CD4-positive, alpha-beta T cell treated with Interleukin-4 for 1 hour (primary cell): ENCODE data around the gene SH3PXD2B.
"Not testable (repeated sequence)": the region's sequence is repeated elsewhere in the genome, so short reads cannot be mapped to it uniquely, and the experiment has no call there.

Experiments
- DNase-seq, 2 donors: peaks; one replicate each; pipeline ENCODE4 v3.0.0-alpha.2; 2020 to 2022

Gene SH3PXD2B

DNA sequence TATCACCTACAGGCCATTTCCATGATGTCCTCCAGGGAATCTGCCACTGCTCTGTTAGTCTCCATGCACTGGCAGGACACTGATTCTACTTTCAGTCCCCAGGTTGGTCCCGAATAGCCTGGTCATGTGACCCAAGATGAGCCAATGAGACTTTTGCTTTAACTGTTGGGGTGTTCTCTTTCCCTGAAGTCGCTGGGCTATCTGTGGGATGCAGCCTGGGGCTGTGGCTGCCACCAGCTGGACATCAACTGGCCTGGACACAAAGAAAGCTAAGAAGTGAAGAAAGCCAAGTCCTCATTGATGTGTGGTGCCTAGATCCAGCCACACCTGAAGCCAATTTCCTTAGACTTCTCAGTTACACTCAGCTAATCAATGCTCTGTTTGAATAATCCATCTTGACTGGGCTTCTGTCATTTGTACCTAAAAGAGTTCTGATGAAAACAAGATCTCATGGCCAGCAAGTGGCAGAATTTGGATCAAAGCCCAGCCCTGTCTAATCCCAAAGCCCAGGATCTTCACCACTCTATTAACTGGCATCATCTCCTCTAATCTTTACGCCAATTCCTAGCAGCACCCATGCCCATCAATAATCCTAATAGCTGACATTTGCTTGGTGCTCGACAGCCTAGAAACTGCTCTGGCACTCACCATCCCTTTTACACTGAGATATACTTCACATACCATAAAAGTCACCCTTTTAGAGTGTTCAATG, 37.0 kb downstream of the SH3PXD2B start:
- no peak for DNase-seq

GRCh38 chr5:172415362-172416275, 38.7 kb downstream of the SH3PXD2B start:
- no peak for DNase-seq

DNA sequence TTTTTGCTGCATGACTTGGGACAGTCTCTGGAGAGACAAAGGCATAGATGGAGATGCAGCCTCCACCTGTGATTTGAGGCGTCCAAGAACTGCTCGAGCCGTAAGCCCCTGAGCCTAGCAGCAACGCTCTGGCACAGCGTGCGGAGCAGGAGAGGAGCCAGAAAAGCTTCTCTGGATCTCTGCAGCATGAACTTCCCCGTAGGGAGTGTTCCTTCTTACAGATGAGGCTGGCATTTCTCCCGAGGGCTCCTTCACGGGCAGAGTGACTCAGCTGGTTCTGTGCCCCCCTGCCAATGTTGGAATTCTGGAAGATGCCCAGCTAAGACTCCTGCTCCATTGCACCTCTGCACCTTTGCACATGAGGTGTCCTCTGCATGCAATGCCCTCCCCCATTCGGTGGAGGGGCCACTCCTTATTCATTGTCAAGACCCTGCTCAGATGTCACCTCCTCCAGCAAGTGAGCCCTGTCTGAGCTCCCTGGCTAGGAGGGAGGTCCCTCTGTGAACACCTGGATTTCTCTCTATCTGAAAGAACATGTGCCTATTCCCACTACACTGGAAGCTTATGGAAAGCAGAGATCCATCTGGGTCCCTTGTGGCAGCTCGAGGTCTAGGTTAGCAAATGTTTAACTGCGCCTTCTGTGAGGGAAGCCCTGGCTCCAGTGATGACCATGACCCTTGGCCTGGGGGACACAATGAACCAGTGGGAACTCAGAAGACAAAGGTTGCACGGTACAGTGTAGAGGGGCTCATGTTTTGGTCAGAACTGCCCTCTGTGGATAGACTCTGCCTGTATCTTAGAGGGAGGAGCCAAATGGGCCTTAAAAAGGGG, 39.6 kb downstream of the SH3PXD2B start:
- no peak for DNase-seq

DNA sequence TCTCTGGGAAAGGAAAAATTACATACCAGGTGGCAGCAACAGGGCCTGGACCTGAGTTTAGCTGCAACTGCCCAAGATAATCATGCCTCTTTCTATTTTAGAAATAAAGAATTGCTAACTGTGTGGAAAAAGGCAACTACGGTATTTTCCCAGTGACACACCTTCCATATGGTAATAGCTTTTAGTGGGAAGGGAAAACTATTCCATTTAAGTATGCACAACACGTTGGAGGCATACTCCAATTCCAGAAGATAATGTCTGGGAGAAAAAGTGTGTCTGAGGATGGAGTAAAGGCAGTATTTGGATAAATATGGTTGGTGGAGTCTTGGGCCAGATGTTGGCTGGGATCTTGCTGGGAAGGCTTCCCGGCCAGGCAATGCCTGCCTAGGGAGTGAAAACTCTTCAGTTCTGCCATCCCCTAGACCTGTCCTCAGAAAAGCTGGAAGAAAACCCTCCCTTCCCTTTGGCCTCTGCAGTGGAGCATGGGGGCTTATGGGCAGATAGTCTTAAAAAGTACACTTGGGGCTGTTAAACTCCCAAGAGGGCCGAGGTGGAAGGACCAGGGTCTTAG, 40.6 kb downstream of the SH3PXD2B start:
- DNase-seq, result no peak

DNA sequence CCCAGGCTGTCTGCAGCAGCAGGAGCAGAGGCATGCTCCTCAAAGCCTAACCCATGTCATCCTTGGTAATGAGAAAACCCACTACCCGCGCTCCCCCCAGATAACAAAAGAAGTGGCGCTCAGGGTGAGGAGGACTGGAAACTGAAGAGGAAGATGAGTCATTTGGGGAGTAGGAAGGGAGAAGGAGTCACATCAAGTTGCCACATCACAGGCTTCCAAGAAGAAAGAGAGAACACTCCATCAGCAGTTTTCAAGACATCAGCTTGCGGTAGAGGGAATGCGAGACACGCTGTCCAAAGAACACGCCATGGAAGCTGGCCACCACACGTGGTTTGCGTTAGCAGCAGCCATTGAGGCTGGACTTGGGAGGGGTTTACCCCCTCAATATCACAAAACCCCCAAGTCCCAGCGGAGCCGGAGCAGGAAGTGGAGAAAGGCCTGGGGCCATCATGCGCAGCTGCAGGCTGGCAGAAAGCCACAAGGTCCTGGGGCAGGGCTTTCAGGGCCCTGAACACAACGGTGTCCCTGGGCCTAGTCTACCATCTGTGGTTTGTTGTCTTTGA, 41.5 kb downstream of the SH3PXD2B start:
- peak in 1 of 2 donors; percentile 61 for DNase-seq

- peak in 1 of 2 donors; percentile 19 for DNase-seq
Measured at GRCh38 chr5:172411484-172412072, 42.7 kb downstream of the SH3PXD2B start.

DNA sequence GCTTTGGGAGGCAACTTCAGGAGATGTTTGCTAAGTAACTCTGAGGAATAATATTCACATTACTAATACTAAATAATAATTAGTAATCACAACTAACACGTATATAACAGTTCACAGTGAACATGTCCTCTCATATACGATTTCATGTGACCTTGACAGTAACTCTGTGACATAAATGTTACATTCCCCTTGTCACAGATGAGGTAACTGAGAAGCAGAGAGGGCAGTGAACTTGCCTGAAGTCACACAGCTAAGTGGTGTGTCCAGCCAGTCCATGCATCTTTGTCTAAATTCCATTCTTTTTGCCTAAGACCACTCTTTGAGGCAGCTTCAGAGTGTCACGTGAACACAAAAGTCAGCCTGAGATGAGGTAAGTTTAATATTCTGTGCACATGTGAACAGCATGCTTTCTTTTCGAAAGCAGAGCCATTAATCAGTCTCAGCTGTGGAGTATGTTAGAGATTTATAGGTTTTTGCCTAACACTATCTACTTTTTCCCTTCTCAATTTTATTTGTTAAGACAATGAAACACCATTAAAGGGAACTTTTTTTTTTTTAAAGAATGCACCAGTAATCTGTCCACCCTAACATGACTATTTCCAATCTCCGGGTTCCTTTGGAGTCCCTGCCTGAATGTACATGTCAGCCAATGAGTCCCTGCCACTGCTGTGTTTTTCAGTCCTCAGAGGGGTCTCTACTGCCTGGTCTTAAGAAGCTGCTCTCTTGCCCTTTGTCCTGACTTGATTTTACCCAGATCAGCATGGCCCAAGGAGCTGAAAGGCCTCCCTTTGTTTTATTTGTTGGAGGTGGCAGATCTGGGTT, 43.5 kb downstream of the SH3PXD2B start:
- no peak for DNase-seq

DNA sequence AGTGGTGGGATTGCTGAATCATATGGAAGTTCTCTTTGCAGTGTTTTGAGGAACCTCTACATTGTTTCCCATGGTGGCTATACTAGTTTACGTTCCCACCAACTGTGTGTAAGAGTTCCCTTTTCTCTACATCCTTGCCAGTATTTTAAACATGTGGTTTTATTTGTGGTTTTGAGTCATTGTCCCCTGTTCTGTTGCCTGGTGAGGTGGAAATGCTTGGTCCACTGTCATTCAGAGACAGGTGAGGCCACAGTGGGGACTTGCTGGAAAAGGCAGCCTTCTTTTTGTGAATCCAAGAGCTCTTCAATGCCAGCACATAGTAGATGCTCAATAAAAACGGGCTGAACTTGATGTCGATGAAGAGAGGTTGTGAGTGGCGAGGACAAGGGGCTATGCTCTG, 44.2 kb downstream of the SH3PXD2B start:
- peak; percentile 8 to 41 for DNase-seq

DNA sequence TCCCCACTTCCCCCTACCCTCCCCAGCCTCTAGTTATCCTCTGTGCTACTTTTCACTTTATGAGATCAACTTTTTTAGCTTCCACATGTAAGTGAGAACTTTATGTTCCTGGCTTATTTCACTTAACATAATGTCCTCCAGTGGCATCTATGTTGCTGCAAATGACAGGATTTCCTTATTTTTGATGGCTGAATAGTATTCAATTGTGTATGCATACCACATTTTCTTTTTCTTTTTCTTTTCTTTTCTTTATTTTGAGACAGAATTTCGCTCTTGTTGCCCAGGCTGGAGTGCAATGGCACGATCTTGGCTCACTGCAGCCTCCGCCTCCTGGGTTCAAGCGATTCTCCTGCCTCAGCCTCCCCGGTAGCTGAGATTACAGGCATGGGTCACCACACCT, 44.8 kb downstream of the SH3PXD2B start:
- DNase-seq, result not testable (repeated sequence)

GRCh38 chr5:172407822-172408221, 46.5 kb downstream of the SH3PXD2B start:
- no peak for DNase-seq

DNA sequence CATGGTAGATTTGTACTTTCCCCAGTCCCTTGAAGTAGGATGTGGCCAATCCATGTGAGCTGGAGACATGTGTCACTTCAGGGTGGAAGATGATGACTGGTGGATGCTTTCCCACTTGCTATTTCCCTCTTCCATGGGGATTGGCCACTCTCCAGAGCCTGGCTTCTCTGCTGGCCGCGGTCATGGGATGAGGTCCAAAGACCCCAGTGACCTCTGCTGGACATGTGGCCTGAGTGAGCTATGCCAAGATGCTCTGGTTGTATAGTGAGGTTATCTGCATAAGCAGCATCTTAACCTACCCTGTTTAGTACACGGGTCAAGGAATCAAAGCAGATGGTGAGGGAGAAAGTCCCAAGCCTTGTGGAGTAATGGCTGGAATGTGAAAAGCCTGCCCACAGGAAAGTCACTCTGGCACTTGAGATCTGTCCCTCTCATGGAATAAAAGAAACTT, 47.1 kb downstream of the SH3PXD2B start:
- no peak for DNase-seq

DNA sequence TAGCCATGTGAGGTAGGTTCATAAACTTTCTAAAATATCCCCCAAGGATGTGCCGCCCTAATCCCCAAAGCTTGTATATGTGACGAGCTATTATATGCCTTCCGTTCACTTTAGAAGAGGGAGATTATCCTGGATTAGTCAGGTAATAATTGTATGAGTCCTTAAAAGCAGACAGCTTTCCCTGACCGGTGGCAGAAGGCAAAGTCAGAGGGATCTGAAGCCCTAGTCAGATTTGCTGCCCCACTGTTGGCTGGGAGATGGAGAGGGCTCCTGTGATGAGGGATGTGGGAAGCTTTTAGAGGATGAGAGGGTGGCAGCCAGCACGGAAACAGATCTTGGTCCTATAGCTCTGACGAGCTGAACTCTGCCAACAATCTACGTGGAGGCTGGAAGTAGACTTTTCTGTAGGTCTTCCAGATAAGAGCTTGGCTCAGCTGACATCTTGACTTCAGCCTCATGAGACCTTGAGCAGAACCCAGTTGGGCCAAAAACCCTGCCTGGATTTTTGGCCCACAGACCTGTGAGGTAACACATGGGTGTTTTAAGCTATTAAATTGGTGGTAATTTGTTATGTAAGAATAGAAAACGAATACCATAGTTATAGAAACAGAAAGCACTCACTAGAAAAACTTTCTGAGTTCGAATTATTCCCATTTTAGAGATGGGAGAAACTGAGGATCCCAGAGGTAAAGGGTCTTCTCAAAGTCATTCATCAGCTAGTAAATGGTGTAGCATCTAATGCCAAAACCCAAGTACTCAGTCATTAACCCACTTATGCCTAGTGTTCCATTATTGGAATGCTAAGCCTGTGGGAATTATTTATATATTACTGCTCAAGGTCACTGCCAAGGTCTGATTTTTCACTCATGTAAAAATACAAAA, 48.9 kb downstream of the SH3PXD2B start:
- DNase-seq, result no peak

DNA sequence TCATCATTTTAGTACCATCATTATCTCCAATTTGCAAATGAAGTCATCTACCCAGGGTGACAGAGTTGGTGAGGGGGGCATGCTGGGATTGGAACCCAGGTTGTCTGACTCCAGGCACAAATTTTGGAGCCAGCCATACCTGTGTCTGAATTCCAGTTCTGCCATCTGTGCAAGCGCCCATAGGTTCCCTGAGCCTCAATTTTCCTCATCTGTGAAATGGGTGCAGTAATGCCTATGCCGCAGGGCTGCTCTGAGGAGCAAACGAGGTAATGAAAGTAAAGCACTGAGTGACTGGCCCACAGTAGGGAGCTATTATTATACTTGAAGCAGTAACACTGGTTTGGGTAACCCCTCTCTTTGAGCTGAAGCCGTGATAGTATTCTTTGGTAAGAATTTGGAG, 49.6 kb downstream of the SH3PXD2B start:
- DNase-seq, result no peak

- DNase-seq, result no peak
Measured at GRCh38 chr5:172403817-172404216, 50.5 kb downstream of the SH3PXD2B start.

DNA sequence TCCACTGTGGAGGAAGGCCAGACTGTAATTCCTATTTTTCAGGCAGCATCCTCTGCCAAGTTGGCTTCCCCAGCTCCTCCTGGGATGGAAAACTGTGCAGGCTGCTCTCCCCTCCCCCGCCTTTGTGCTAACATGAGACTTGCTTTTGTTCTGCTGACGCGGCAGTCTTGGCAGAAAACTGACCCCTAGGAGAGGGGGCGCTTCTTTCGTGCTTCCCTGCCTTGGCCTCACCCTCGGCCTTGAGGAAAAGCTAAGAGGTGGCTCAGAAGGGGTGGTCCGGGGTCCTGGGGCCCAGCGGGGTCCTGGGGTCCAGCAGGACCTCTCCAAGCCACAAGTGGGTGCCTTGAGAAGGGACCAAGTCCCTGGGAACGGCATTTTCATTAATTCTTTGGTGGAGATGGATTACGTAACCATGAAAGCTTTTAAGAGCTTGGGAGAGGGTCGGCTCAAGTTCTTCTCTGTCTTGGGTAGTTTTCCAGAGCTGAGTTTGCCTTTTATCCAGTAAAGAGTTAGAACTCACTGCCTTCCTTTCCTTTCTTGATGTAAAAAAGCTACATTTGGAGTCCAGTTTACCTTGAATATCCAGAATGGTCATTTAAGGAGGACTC, 51.0 kb downstream of the SH3PXD2B start:
- DNase-seq, result no peak

DNA sequence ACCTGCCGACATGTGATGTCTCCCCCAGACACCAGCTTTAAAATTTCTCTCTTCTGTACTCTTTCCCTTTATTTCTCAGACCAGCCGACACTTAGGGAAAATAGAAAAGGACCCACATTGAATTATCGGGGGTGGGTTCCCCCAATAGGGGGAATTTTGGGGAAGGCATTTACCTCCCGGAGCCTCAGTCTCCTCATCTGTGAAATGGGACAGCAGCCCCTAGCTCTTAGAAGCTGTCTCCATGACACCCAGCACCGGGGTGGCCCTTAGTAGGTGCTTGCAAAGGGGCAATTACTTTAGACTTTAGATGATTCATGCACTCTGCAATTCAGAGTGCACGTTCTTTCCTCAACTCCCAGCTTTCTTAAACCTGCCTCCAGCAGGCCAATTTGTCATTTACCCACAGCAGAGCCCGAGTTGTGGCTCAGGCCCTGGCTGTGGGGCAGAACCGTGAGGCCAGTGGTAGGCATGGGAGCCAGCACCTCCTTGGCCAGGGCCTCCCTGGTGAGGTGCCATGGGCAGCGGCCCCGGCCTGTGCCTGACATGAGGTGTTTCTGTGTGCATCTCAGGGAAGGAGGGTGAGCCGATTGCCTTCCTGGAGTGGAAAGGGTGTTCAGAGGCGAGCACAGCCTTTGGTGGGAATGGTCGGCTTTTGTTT, 51.7 kb downstream of the SH3PXD2B start:
- DNase-seq, result no peak

DNA sequence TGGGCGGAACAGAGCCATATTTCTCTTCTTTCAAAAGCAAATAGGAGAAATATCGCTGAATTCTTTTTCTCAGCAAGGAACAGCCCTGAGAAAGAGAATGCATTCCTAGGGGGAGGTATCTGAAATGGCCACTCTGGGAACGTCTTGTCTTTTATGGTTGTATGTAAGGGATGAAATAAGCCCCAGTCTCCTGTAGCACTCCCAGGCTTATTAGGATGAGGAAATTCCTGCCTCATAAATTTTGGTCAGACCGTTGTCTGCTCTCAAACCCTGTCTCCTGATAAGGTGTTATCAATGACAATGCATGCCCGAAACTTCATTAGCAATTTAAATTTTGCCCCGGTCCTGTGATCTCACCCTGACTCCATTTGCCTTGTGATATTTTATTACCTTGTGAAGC, 52.3 kb downstream of the SH3PXD2B start:
- DNase-seq, result not testable (repeated sequence)

GRCh38 chr5:172399826-172400225, 54.5 kb downstream of the SH3PXD2B start:
- no peak for DNase-seq

GRCh38 chr5:172399336-172399735, 55.0 kb downstream of the SH3PXD2B start:
- DNase-seq, result no peak
